Esophagus muscularis mucosa (tissue), 3 donors: ENCODE data around the gene ARHGAP24.

Source experiments
- POLR2A ChIP-seq: fragments of 450-650 bp; IDR thresholded peaks from one replicate; pipeline ENCODE4 v1.6.1; 2017; ENCODE audit warnings: antibody characterized with exemption, moderate library complexity, mild to moderate bottlenecking, low read depth
- POLR2AphosphoS5 ChIP-seq, 2 donors: sonication (generic); formaldehyde crosslinking; IDR thresholded peaks; one replicate each; pipeline ENCODE4 v1.6.1; 2017; ENCODE audit warnings: antibody characterized with exemption in 2 of 2
- TF ChIP-seq, protein P1 (sequence below), 3 experiments: fragments of 200-600 bp in 2 of 3; fragments of 450-650 bp in 1 of 3; sonication (generic) in 2 of 3; IDR thresholded peaks; one replicate each; pipeline ENCODE4 v1.5.1; 2017 to 2019; ENCODE audit warnings: antibody characterized with exemption in 3 of 3, mild to moderate bottlenecking in 2 of 3, moderate library complexity in 1 of 3

DNA sequence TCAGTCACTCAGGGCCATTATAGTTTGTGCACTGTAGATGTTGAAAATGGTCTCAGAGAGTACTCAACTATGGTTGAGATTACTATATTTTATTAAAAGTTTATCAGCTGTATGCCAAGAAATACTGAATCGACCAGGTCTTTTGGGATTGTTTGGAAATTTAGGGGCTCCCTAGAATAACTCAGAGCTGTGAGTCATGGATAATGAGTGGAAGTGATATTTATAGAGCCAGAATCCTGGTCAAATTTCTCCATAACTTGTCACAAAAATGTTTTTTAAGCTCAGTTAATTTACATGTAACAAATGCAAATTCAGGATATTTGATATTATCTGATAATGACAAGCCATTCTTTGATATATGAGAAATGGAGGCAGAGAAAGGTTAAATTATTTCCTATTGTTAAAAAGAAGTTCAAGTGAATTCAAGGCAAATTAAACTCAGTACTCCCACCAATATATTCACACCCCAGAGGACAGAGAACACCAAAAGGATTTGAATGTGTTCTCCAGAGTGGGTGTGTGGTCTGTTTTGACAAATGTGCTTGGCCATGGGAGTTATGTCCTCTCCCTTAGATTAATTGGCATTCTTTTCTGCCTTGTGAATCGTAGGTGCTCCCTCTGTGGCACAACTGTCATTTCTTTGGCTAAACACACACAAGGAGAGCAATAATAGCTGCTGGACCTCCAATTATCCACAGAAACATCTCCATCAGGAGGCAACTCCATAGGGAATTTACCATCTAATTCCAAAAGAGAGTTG, 37.7 kb downstream of the ARHGAP24 start:
- TF ChIP-seq, protein P1, sequence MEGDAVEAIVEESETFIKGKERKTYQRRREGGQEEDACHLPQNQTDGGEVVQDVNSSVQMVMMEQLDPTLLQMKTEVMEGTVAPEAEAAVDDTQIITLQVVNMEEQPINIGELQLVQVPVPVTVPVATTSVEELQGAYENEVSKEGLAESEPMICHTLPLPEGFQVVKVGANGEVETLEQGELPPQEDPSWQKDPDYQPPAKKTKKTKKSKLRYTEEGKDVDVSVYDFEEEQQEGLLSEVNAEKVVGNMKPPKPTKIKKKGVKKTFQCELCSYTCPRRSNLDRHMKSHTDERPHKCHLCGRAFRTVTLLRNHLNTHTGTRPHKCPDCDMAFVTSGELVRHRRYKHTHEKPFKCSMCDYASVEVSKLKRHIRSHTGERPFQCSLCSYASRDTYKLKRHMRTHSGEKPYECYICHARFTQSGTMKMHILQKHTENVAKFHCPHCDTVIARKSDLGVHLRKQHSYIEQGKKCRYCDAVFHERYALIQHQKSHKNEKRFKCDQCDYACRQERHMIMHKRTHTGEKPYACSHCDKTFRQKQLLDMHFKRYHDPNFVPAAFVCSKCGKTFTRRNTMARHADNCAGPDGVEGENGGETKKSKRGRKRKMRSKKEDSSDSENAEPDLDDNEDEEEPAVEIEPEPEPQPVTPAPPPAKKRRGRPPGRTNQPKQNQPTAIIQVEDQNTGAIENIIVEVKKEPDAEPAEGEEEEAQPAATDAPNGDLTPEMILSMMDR (IDR thresholded peaks at IDR 0.05) = no peak
- TF ChIP-seq POLR2AphosphoS5 (IDR thresholded peaks at IDR 0.05) = no peak
- TF ChIP-seq POLR2A = no peak
